Activated T-cell treated with anti-CD3 and anti-CD28 coated beads for 24 hours (primary cell): ENCODE measurements around the gene SLC39A3.

Experiments
- DNase-seq: peaks from one replicate; pipeline ENCODE4 v3.0.0-alpha.2; 2020; ENCODE audit warnings: low read depth

Gene SLC39A3

DNA sequence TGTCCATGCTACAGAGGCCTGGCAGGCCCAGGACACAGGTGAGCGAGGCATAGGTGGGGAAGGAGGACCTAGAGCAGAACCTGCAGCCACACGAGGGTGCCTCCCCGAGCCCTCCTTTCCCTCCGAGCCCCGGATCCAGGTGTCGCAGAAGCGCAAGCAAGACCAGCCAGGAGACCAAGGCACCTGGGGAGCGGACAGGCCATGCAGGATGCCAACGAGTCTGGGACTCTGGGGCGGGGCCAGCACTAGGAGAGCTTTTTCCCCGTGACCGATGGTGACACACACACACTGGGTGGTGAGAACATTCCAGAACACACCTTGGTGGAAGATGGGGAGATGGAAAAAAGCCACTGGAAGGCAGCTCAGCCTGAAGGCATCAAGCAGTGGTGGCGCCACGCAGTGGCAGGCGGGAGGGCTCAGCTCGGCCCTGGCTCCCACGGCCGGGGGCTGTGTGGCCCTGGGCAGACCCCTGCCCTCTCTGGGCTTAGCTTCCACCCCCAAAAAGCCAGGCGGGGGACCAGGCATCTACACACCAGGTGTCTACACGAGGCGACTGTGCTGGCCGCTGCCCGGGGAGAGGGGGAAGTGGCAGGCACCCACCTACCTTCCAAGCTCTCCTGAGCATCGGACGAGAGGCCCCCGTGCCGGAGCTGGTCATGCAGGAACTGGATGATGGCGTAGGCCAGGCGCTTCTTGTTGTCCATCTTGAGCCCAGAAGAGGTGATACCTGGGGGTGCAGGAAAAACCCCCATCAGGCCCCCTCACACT lies 28.7 kb upstream of the SLC39A3 start:
- no peak for DNase-seq

DNA sequence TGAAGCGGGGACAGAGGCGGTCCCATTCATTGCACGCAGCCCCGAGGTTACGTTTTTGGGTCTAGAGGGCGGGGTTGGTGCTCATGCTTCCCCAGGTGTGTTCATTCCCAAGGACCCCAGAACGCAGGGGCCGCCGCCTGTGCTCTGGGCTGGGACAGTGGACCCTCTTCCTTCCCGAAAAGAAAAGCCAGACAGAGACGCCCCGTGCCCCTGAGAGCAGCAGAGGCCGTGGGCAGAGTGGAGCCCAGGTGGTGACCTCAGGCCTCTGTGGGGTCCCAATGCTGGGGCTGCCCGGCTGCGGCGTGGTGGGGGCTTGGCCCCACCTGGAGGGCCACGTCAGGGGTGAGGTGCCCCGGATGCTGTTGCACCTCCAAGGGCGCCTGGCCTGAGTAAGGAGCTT lies 27.9 kb upstream of the SLC39A3 start:
- no peak for DNase-seq

DNA sequence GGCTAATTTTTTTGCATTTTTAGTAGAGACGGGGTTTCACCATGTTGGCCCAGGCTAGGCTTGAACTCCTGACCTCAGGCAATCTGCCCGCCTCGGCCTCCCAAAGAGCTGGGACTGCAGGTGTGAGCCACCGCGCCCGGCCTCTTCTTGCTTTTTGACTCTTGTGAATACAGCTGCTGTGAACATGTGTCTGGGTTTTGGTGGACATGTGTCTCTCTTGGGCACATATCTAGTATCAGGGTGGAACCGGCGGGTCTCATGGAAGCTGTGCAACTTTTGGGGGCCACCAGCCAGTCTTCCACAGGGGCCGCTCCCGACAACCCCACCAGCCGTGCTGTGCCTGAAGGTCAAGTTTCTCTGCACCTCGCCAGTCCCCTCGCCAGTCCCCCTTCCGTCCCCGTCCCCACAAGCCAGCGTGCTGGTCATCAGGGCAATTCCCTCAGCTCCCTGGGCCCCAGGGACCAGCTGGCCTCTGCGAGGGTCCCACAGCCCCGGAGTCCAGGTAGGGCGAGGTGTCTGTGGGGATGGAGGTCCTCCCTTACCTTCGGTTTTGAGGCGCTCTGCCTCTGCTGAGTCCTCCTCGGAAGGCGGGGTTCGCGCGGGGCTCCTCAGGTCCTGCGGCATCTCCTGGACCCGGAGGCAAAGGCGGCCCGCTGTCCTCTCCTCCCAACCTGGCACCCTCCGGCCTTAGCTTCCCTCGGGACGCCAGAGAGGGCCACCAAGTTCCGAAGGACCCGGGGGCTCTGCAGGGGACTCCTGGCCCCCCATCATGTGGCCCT lies 27.0 kb upstream of the SLC39A3 start:
- DNase-seq, result no peak

DNA sequence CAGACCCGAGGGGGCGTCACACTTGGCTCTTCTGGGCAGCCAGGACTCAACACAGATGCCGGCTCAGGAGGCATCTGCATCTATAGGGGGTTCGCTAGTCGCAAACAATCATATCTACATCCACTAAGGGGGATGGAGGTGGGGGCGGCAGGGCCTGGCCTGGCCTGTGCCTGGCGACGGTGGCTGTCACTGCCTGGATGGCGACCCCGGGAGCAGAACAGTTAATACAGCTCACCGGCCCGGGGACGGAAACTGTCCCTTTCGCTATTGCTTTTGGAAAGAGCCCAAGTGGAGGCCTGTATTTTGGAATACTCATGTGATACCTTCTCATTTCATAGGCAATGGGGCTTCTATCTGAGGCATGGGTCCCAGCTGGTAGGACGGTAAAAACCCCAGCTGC lies 25.6 kb upstream of the SLC39A3 start:
- no peak for DNase-seq

DNA sequence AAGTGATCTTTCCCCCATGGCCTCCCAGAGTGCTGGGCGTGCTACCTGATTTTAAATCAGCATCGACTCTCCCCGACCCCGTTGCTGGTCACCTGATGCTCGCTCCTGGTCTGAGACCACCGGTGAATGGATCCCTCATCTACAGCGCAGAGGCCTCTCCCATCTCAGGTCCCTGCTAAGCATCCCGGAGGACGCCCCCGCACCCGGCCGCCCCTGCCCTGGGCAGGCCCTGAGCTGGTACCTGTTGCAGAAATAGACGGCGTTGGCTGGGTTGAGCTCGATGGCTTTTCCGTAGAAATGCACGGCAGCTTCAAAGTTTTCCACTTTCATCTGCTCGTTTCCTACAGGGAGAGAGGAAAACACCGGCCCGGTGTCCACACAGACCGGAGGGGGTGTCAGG lies 25.1 kb upstream of the SLC39A3 start:
- DNase-seq, result no peak

DNA sequence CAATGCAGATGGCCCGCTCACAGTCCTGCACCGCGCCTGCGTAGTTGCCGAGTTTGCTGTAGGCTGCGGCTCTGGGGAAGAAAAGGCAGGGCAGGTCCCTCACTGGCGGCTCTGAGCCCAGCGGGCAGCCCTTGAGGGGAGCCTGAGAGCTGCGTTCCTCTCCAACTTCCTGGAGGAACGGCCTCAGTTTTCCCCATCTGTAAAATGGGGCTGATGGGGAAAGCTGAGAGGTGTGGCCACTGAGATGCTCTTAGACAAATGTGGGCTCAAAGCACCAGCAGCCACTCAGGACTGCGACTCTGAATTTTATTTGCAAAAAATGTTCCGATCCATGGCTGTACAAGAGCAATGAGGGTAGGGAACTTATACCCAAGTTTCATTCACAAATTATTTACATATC lies 23.9 kb upstream of the SLC39A3 start:
- DNase-seq, result no peak

DNA sequence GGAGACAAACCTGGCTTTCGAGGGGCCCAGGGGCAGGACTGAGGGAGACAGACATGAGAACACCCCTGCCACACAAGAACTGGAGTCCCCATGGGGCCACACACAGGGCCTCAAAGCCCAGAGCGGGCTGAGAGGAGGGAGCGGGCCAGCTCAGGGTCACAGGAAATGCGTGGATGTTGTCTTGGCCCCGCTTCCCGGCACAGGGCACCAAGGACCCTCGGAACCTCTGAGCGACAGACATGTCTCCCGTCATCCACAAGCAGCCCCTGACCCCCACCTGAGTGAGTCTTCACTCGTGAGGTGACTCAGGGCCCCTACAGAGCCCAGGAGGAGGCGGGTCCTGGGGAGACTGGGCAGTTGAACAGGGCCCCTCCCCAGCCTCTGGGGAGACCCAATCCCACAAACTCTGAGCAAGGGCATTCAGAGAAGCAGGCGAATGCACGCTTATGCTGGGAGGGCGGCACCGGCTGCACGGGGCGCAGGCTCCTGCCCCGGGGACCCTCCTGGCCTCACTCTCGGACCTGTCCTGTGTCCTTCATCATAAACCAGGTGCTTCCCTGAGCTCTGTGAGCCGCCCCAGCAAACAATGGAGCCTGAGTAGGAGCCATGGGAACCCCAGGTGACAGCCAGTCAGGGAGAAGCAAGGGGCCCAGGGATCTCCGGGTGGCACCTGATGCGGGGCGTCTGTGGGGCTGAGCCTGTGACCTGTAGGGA lies 23.1 kb upstream of the SLC39A3 start:
- no peak for DNase-seq

DNA sequence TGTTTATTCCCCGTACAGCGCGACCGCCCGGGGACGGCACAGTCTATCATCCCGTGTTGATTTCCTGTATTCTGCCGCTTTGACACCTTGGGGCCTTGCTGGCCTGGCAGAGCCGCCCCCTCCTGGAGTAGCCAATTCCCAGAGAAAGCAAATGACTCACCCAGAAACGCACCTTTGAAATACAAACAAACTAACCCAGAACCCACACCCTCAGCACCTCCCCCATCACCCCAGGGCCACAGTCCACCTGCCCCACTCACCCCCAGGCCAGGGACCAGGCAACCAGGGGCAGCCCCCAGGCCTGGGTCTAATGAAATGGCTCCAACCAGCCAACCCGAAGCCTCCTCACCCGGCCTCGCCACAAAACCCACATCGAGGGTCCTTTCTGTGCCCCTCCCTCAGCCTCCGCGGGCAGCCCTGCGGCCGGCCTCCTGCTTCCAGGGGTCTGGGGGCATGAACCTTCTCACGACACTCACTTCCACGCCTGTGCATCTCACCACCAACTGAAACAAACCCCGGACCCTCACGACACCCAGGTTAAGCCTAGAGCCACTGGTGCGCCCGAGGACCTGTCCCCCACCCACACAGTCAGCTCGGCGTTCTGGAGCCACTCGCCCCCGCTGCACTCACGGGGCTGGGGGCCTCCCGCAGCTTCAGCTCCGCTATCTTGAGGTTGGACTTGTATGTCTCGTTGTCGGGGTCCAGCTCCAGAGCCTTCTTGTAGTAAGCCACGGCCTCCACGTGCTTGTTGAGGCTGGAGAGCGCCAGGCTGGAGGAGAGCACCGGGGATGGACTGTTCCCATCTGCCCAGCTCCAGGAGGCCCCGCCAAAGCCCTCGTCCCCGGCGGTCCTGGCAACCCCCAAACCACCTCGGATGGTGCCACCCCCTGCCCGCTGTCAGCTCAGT lies 22.3 kb upstream of the SLC39A3 start:
- no peak for DNase-seq

DNA sequence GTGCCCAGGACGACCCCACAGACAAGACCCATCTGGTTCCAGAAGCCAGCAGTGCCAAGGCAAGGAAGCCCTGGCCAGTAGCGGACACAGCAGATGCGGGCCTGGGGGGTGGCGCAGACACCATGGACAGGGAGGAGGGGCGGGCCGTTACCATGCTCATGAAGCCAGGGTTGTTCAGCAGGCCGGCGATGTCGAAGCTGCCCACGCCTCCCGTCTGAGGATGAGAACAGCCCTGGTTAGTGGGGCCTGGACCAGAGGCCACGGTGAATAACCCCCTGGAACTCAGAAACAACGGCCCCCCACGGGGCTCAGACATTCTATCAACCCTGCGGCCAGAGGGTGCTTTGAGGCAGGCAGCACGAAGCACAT lies 21.5 kb upstream of the SLC39A3 start:
- no peak for DNase-seq

DNA sequence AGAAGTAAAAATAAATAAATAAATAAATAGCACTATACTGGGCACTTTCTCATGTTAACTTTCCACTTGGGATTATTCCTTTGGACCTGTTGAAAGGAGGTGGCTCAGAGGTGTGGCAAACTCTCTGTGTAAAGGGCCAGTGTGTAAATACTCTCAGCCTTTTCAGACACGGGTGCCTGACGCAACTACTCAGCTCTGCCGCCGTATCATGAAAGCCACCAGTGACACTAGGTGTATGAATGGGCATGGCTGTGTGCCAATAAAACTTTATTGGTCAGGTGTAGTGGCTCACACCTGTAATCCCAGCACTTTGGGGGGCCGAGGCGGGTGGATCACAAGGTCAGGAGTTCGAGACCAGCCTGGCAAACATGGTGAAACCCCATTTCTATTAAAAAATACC lies 20.1 kb upstream of the SLC39A3 start:
- no peak for DNase-seq

DNA sequence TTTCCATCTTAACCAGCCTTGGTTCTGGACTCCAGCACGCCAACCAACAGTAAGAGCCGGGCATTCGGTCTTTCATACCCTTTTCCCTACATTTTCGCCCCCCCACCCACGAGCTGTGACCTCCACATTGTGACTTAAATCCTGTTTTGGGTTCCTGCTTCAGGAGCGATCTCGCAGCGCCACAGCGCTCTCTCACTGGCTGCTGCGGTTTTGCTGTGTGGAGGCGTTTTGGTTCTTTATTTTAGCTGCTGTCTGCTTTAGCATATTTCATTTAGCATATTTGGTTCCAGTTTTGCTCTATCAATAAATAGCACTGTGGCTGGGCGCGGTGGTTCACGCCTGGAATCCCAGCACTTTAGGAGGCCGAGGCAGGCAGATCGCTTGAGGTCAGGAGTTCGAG lies 19.5 kb upstream of the SLC39A3 start:
- DNase-seq, result no peak

DNA sequence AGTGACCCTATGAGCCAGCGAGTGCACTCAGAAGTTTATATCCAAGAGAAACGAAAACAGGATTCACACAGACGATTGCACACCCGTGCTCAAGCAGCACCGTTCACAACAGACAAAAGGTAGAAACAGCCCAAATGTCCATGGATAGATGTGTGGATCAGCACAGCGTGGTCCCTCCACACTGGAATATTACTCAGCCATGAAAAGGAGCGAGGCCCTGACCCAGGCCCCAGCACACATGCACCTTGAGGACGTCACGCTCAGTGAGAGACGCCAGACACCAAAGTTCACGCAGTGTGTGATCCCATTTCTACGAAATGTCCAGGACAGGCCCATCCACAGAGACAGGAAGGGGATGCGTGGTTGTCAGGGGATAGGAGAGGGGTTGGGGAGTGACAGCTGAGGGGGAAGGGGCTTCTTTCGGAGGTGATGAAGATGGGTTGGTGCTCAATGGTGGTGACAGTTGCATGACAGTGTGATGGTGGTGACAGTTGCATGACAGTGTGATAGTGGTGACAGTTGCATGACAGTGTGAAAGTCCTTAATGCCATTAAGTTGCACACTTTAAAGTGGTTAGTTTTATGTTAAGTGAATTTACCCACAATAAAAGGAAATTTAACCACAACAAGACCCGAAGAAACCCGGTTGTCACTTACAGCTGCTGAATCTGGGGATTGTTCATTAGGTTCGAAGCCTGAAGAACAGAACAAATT lies 18.9 kb upstream of the SLC39A3 start:
- no peak for DNase-seq

DNA sequence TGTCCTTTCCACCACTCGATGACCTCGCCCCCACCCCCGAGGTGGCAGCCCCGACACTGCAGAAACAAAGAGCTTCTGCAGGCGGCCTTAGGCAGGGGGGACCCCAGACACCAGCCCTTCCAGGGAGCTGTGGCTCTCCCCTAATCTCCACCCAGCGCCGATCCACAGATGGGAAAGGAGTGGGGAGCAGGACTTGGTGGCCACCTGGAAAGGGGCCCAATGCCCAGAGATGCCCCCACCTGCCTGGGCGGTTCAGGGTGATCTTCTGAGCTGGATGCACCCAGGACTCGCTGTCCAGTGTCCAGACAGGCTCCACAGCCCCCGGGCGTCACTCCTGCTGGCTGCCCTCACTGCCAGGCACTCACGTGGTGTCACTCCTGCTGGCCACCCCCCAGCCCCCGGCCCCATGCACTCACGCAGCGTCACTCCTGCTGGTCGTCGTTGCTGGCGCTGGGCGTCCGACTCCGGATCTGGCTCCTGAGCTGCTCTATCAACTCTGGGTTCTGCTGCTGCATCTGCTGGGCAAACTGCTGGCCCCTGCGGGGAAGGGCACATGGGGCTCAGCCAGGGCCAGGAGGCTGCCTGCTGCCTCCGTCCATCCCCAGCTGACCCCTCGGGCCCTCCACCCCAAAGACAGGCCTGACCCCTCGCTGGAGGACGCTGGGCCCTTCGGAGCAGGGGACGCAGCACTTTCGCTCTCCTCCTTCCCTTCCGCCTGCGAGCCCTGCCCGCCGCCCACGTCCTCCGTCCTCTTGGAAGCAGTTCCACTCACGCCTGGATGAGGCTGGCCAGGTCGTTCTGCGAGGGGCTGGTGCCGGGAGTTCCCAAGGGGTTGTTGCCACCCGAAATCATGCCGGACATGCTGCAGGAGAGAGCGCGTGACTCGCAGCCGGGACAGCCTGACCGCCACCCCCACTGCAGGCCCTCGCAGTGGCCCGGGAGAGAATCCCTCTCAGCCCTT lies 17.4 kb upstream of the SLC39A3 start:
- DNase-seq, result no peak

DNA sequence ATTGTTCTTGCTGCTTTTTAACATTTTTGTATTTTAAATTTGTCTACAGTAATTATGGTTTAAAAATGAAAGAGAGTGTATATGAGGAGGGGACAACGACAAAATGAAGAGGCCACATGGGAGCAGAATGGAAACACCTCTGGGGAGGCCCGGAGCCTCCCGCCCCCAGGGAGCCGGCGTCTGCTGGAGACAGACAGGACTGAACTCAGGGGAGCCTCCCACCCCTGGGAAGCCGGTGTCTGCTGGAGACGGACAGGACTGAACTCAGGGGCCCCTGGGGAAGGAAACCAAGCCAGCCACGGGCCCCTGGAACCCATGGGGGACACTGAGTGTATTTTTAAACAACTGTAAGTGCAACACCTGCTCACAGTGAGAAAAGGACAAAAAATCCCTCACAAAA lies 16.7 kb upstream of the SLC39A3 start:
- no peak for DNase-seq

DNA sequence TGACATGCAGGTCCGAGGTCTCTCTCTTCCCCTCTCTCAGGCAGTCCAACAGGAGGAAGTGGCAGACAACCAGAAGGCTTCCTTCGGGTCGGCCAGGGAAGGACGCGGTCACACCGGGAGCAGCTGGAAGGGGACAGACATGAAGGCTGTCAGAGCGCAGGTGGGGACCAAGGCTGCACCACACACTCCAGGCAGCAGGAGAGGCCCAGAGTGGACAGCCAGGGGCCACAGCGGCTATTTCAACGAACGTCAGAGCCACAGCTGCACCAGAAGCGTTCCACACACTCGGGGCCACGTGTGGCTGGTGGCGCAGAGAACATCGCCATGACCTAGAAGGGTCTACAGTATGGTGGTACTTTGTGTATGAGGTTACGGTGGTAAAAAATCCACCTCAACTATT lies 16.0 kb upstream of the SLC39A3 start:
- DNase-seq, result no peak

DNA sequence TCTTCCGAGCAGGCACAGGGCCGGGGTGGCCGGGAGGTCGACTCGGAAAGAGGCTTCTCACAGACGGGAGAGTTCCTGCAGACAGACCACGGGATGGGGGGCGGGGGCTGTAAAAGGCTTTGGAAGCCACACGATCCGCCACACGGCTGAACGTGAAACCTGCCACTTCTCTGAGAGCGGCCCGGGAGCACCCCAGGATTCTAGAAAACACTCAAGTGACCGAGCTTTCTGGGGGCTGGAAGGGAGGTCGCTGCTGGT lies 15.6 kb upstream of the SLC39A3 start:
- DNase-seq, result no peak

DNA sequence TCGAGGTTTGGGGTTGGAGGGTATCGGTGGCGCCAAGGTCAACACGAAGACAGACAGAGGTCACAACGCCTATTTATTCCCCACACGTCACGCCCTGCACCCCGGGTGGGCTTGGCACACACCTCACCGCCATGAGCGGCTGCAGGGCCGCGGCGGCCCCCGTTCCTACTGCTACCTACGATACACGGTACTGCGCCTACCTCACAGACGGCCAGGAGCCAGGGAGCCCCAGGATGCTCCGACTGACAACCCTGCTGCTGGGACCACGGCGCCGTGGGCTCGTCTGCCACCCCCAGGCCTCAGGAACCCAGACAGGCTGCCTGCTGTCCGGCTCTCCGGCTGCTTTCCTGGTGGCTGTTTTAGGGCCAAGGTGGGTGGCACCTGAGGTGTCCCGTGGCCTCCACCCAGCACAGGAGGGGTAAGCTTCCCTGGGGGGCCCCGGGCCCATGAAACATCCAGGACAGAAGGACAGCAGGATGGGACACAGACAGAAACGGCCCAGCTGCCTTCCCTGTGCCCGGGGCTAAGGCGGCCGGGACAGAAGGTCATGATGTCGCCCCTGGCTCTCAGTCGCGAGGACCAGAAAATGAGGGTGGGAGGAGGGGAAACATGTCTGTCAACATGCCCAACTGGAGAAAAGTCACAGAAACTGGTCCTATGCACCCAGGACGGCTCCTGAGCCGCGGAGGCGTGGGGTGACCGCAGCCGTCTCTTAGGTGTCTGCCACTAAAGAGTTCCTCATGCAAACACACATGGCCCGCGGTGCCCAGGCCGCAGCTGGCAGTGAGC lies 15.0 kb upstream of the SLC39A3 start:
- DNase-seq, result no peak

DNA sequence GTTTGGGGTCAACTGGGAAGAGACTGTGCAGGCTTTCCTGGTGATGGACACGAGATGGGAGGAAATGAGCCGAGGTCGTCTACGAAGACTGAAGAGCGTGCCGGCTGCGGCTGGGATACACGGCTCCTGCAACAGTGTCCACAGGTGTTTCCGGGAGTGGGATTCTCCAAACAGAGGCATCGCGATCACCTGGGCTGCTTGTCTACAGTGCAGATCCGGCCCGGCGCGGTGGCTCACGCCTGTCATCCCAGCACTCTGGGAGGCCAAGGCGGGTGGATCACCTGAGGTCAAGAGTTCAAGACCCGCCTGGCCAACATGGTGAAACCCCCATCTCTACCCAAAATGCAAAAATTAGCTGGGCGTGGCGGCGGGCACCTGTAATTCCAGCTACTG lies 11.6 kb upstream of the SLC39A3 start:
- DNase-seq, result no peak

DNA sequence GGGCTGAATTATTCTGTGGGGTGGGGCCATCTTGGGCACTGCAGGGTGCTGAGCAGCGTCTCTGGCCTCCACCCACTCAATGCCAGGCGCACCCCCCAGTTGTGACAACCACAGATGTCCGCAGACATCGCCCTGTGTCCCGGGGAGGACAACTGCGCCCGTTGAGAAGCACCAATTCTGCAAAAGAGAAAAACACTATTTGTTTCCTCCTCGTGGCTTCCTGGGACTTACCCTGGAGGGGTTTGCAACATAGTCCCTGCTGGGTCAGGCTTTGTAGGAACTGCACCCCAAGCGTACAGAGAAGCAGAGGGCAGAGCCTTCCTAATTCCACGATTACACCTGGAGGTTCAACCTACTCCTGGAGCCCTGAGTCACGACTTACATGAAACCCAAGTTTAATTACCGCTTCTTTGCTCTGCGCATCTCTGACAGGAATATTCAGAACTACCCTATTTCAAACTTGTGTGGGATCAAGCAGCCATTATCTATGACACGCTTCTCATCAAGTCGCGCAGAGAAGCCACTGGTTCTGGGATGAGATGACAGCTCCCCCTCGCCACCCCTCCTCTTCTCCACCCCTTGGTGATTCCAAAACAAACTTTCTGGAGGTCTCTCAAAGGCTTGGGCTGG lies 11.1 kb upstream of the SLC39A3 start:
- no peak for DNase-seq
